Measurements from ENCODE around the gene KLHDC10.
"Not testable (repeated sequence)": the region's sequence is repeated elsewhere in the genome, so short reads cannot be mapped to it uniquely, and the experiment has no call there.

The KLHDC10 gene

GRCh38 chr7:130160455-130160854 is 90.1 kb downstream of the KLHDC10 start:
- no peak for DNase-seq

- no peak for DNase-seq
Measured at GRCh38 chr7:130162196-130162595, 91.9 kb downstream of the KLHDC10 start.

GRCh38 chr7:130174237-130174959 is 104.1 kb downstream of the KLHDC10 start:
- no peak for DNase-seq

- DNase-seq = no peak
Measured at GRCh38 chr7:130178251-130178650, 107.9 kb downstream of the KLHDC10 start.

- no peak for DNase-seq
Measured at GRCh38 chr7:130179631-130180030, 109.3 kb downstream of the KLHDC10 start.

GRCh38 chr7:130180571-130181262 is 110.4 kb downstream of the KLHDC10 start:
- no peak for DNase-seq

GRCh38 chr7:130181263-130181605 is 110.9 kb downstream of the KLHDC10 start:
- no peak for DNase-seq

- no peak for DNase-seq
Measured at GRCh38 chr7:130182990-130183389, 112.7 kb downstream of the KLHDC10 start.

- DNase-seq = not testable (repeated sequence)
Measured at GRCh38 chr7:130184349-130184748, 114.0 kb downstream of the KLHDC10 start.
